ENCODE results near the gene DOCK3. TPM values are rescaled to one million over a fixed set of nuclear protein-coding genes. Genes with fewer than 3 reads are reported as not detected.

Gene DOCK3
- total and polyA plus RNA-seq, 4 donors, result 0.01 to 0.08 (median 0.06) TPM; not detected in 1

DNA sequence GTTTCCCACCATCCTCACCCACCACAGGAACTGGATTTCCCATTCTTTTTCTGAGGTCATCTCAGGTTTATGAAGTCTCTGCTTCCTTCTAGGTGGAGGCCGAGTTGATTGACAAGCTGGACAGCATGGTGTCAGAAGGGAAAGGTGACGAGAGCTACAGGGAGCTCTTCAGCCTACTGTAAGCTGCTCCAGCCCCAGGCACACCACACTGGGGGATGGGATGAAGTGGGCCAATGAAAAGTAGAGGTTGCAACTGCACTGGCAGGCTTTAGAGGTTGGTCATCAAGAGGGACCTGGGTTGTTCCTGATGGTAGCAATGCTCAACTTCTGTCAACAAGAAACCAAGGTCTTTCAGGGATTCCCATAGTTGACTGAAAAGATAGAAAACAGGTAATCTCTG is 655.3 kb downstream of the DOCK3 start:
- no peaks in the 10 kb centered on the region for H3K36me3 ChIP-seq (ENCODE audit: control insufficient read depth in 4 of 4, insufficient read depth in 3 of 4, low read depth in 1 of 4, low read length in 3 of 4)
- DNase-seq (ENCODE audit: low spot score), result no peak
- H3K4me1 ChIP-seq (ENCODE audit: control insufficient read depth in 4 of 4, insufficient read depth in 4 of 4, low read length in 3 of 4), result no peaks in the 10 kb centered on the region
- H3K27me3 ChIP-seq (ENCODE audit: control insufficient read depth in 4 of 4, insufficient read depth in 4 of 4, low read length in 3 of 4), result no peaks in the 10 kb centered on the region
- TF ChIP-seq CTCF (IDR thresholded peaks at IDR 0.05; ENCODE audit: low read depth, low read length, missing input control) (no peak), ATF3 (IDR thresholded peaks at IDR 0.05) (no peak), ZBTB33 (IDR thresholded peaks at IDR 0.05) (no peak), GABPA (IDR thresholded peaks at IDR 0.05 in 1 of 2, conservative IDR thresholded peaks at IDR 0.05 in 1 of 2) (no peak)
- H3K9ac ChIP-seq (ENCODE audit: low read depth in 1 of 2, low read length in 2 of 2), result no peak overlapping the region
- no peak overlapping the region for H3K4me3 ChIP-seq (ENCODE audit: low read depth in 1 of 3, low read length in 3 of 3)
- no peaks in the 10 kb centered on the region for H3K9me3 ChIP-seq (ENCODE audit: control insufficient read depth in 4 of 4, low read length in 3 of 4)
- no peak overlapping the region for H3K27ac ChIP-seq (ENCODE audit: low read depth in 1 of 2, low read length in 2 of 2)
- 66% methylated on average over 2 of the region's 2 CpGs for WGBS

DNA sequence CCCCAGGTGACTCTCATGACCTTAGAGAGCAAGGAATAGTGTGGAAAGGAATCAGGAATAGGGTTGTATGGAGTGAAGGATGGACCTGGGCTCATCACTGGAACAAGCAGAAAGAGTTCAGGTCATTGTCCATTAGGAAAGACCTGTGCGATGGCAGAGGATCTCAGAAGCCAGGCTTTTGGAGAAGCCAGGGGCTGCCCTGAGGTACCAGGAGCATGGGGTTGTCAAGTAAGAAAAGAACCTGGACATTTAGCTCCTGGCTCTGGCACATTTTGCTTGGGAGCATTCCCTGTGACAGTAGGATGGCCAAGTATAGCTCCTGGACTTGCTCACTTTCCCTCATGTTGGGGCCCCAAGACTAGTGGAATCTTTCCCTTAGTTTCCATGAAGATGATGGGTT is 657.4 kb downstream of the DOCK3 start:
- no peak for TF ChIP-seq EGR1 (IDR thresholded peaks at IDR 0.05; ENCODE audit: low read depth in 2 of 2)
- TF ChIP-seq HNF4A (conservative IDR thresholded peaks at IDR 0.05), result no peak
- no peak for TF ChIP-seq ATF3 (IDR thresholded peaks at IDR 0.05)
- no peak for TF ChIP-seq RAD21 (IDR thresholded peaks at IDR 0.05)
- TF ChIP-seq FOXA1 (IDR thresholded peaks at IDR 0.05), result no peak
- no peak for TF ChIP-seq RXRA (IDR thresholded peaks at IDR 0.05)
- no peak for TF ChIP-seq CTCF (IDR thresholded peaks at IDR 0.05; ENCODE audit: low read depth, low read length, missing input control)
- no peak for TF ChIP-seq GABPA (IDR thresholded peaks at IDR 0.05 in 1 of 2, conservative IDR thresholded peaks at IDR 0.05 in 1 of 2)
- no peak for TF ChIP-seq JUND (IDR thresholded peaks at IDR 0.05)
- H3K4me3 ChIP-seq (ENCODE audit: low read depth in 1 of 3, low read length in 3 of 3), result no peak overlapping the region
- H3K27ac ChIP-seq (ENCODE audit: low read depth in 1 of 2, low read length in 2 of 2), result no peak overlapping the region
- WGBS, result 98% methylated on average over 1 of the region's 1 CpG
- H3K4me1 ChIP-seq (ENCODE audit: control insufficient read depth in 4 of 4, insufficient read depth in 4 of 4, low read length in 3 of 4), result no peaks in the 10 kb centered on the region
- no peaks in the 10 kb centered on the region for H3K36me3 ChIP-seq (ENCODE audit: control insufficient read depth in 4 of 4, insufficient read depth in 3 of 4, low read depth in 1 of 4, low read length in 3 of 4)
- no peaks in the 10 kb centered on the region for H3K9me3 ChIP-seq (ENCODE audit: control insufficient read depth in 4 of 4, low read length in 3 of 4)
- H3K9ac ChIP-seq (ENCODE audit: low read depth in 1 of 2, low read length in 2 of 2), result no peak overlapping the region
- H3K27me3 ChIP-seq (ENCODE audit: control insufficient read depth in 4 of 4, insufficient read depth in 4 of 4, low read length in 3 of 4), result no peaks in the 10 kb centered on the region
- no peak for DNase-seq (ENCODE audit: low spot score)

DNA sequence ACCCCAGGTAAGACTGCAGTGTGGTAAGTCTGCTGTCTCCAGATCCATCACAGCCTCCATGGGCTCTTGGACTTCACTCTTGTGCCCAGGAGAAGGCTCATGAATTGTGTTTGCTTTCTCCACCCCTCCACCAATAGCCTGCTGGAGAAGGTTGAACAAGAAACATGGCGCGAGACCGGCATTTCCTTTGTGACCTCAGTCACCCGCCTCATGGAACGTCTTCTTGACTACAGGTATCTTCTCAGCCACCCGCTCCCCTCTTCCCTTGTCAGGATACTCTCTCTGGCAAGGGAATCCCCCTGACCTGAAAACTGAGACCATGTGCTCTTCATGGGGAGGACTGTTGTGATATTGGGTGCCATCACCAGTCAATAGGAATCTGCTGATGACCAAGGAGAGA is 658.3 kb downstream of the DOCK3 start:
- TF ChIP-seq ZBTB33 (IDR thresholded peaks at IDR 0.05), result no peak
- TF ChIP-seq, protein P1, sequence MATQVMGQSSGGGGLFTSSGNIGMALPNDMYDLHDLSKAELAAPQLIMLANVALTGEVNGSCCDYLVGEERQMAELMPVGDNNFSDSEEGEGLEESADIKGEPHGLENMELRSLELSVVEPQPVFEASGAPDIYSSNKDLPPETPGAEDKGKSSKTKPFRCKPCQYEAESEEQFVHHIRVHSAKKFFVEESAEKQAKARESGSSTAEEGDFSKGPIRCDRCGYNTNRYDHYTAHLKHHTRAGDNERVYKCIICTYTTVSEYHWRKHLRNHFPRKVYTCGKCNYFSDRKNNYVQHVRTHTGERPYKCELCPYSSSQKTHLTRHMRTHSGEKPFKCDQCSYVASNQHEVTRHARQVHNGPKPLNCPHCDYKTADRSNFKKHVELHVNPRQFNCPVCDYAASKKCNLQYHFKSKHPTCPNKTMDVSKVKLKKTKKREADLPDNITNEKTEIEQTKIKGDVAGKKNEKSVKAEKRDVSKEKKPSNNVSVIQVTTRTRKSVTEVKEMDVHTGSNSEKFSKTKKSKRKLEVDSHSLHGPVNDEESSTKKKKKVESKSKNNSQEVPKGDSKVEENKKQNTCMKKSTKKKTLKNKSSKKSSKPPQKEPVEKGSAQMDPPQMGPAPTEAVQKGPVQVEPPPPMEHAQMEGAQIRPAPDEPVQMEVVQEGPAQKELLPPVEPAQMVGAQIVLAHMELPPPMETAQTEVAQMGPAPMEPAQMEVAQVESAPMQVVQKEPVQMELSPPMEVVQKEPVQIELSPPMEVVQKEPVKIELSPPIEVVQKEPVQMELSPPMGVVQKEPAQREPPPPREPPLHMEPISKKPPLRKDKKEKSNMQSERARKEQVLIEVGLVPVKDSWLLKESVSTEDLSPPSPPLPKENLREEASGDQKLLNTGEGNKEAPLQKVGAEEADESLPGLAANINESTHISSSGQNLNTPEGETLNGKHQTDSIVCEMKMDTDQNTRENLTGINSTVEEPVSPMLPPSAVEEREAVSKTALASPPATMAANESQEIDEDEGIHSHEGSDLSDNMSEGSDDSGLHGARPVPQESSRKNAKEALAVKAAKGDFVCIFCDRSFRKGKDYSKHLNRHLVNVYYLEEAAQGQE (IDR thresholded peaks at IDR 0.05), result no peak
- TF ChIP-seq RXRA (IDR thresholded peaks at IDR 0.05), result no peak
- no peak for TF ChIP-seq FOXA1 (IDR thresholded peaks at IDR 0.05)
- no peak for TF ChIP-seq HNF4G (IDR thresholded peaks at IDR 0.05)
- TF ChIP-seq HNF4A (conservative IDR thresholded peaks at IDR 0.05), result no peak
- TF ChIP-seq SP1 (IDR thresholded peaks at IDR 0.05), result no peak
- TF ChIP-seq JUND (IDR thresholded peaks at IDR 0.05), result no peak
- 93% methylated on average over 6 of the region's 6 CpGs for WGBS

More for the DNA sequence above, 658.3 kb downstream of the DOCK3 start:
- Histone ChIP-seq H3K36me3 (ENCODE audit: control insufficient read depth in 4 of 4, insufficient read depth in 3 of 4, low read depth in 1 of 4, low read length in 3 of 4) (no peaks in the 10 kb centered on the region), H3K9ac (ENCODE audit: low read depth in 1 of 2, low read length in 2 of 2) (no peak overlapping the region), H3K4me1 (ENCODE audit: control insufficient read depth in 4 of 4, insufficient read depth in 4 of 4, low read length in 3 of 4) (no peaks in the 10 kb centered on the region), H3K27ac (ENCODE audit: low read depth in 1 of 2, low read length in 2 of 2) (no peak overlapping the region), H3K4me3 (ENCODE audit: low read depth in 1 of 3, low read length in 3 of 3) (no peak overlapping the region), H3K9me3 (ENCODE audit: control insufficient read depth in 4 of 4, low read length in 3 of 4) (no peaks in the 10 kb centered on the region), H3K27me3 (ENCODE audit: control insufficient read depth in 4 of 4, insufficient read depth in 4 of 4, low read length in 3 of 4) (no peaks in the 10 kb centered on the region)
- no peak for DNase-seq (ENCODE audit: low spot score)

Data from liver (tissue), 9 donors.